Measurements from ENCODE around the gene MAG. TPM values are rescaled to one million over a fixed set of nuclear protein-coding genes. Genes with fewer than 3 reads are reported as not detected.

The MAG gene
- total RNA-seq, 1 donor from 2014 or later: not detected

DNA sequence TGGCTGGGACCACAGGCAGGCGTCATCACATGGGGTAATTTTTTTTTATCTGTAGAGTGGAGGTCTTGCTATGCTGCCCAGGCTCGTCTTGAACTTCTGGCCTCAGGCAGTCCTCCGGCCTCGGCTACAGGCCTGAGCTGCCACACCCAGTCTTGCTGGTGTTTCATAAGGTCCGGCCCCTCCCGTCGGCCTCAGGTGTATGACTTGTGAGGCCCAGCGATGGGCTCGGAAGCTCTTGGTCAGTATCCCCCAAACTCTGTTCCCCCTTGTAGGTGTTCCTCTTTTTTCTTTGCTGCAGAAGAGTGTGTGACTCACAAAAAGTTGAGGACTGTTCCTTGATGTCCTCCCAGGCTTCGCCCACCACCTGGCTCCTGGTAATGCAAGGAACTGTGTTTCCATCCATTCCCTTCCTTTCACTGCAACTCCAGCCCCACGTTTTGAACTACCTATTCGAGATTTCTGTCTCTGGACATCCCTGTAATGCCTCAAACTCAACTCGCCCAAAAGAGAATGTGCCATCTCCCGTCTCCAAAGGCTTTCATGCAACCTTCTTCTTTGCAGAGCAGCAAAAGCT, 18.2 kb upstream of the MAG start:
- Mint-ChIP-seq H3K4me1 (ENCODE audit: low read depth) (peaks cover 3% of the 10 kb centered on the region), H3K27me3 (ENCODE audit: low read depth) (no peaks in the 10 kb centered on the region), H3K9me3 (ENCODE audit: low read depth) (no peaks in the 10 kb centered on the region), H3K27ac (ENCODE audit: unreplicated experiment) (no peak overlapping the region), H3K4me3 (ENCODE audit: unreplicated experiment) (no peak overlapping the region), H3K36me3 (ENCODE audit: low read depth) (peaks cover 37% of the 10 kb centered on the region)
- TF ChIP-seq, protein P1, sequence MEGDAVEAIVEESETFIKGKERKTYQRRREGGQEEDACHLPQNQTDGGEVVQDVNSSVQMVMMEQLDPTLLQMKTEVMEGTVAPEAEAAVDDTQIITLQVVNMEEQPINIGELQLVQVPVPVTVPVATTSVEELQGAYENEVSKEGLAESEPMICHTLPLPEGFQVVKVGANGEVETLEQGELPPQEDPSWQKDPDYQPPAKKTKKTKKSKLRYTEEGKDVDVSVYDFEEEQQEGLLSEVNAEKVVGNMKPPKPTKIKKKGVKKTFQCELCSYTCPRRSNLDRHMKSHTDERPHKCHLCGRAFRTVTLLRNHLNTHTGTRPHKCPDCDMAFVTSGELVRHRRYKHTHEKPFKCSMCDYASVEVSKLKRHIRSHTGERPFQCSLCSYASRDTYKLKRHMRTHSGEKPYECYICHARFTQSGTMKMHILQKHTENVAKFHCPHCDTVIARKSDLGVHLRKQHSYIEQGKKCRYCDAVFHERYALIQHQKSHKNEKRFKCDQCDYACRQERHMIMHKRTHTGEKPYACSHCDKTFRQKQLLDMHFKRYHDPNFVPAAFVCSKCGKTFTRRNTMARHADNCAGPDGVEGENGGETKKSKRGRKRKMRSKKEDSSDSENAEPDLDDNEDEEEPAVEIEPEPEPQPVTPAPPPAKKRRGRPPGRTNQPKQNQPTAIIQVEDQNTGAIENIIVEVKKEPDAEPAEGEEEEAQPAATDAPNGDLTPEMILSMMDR (IDR thresholded peaks at IDR 0.05): no peak
- DNase-seq (ENCODE audit: low spot score): no peak

DNA sequence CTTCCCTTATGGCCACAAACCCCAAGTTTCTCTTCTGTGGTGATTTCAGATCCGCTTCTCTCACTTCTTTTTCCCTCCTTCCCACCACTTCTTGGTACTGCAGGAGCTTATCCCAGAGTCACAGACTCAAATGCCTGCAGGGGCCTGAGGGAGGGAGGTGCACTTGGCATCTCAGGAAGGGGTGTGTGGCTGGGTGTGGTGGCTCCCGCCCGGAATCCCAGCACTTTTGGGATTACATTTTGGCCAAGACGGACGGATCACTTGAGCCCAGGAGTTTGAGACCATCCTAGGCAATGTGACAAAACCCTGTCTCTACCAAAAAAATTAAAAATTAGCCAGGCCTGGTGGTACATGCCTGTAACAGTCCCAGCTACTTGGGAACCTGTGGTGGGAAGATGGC, 17.6 kb upstream of the MAG start:
- DNase-seq (ENCODE audit: low spot score): no peak
- Mint-ChIP-seq H3K9me3 (ENCODE audit: low read depth) (no peaks in the 10 kb centered on the region), H3K27ac (ENCODE audit: unreplicated experiment) (no peak overlapping the region), H3K4me3 (ENCODE audit: unreplicated experiment) (no peak overlapping the region), H3K27me3 (ENCODE audit: low read depth) (no peaks in the 10 kb centered on the region), H3K4me1 (ENCODE audit: low read depth) (peaks cover 3% of the 10 kb centered on the region), H3K36me3 (ENCODE audit: low read depth) (peaks cover 38% of the 10 kb centered on the region)
- TF ChIP-seq, protein P1 (IDR thresholded peaks at IDR 0.05): no peak

DNA sequence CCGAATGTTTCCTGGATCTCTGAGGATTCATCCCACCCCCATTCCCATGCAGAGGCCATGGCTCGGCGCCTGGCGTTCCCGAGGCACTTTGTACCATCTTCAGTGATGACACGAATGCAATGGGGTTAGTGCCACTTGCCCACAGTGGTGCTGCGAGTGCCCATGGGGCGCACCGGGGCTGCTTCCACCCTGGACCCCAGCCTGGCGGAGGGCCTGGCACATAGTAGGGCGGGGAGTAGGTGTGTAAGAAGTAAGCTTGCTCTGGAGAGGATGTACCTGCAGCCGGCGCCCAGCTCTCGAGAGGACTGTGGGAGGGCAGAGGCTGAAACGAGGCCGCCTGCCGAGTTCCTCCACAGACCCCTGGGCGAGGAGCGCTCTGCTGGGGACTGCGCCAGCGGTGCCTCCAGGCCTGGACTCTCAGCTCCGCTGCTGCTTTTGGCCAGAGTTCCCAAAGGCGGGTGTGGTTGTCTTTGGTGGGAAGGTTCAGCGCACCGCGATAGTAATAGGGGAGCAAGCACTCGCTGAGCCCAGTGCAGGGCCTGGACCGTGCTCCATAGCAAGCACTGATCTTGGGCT, 15.2 kb upstream of the MAG start:
- H3K4me1 Mint-ChIP-seq (ENCODE audit: low read depth): no peaks in the 10 kb centered on the region
- no peaks in the 10 kb centered on the region for H3K9me3 Mint-ChIP-seq (ENCODE audit: low read depth)
- H3K27me3 Mint-ChIP-seq (ENCODE audit: low read depth): no peaks in the 10 kb centered on the region
- TF ChIP-seq, protein P1 (IDR thresholded peaks at IDR 0.05): no peak
- no peak overlapping the region for H3K27ac Mint-ChIP-seq (ENCODE audit: unreplicated experiment)
- peaks cover 34% of the 10 kb centered on the region for H3K36me3 Mint-ChIP-seq (ENCODE audit: low read depth)
- H3K4me3 Mint-ChIP-seq (ENCODE audit: unreplicated experiment): no peak overlapping the region
- DNase-seq (ENCODE audit: low spot score): no peak

DNA sequence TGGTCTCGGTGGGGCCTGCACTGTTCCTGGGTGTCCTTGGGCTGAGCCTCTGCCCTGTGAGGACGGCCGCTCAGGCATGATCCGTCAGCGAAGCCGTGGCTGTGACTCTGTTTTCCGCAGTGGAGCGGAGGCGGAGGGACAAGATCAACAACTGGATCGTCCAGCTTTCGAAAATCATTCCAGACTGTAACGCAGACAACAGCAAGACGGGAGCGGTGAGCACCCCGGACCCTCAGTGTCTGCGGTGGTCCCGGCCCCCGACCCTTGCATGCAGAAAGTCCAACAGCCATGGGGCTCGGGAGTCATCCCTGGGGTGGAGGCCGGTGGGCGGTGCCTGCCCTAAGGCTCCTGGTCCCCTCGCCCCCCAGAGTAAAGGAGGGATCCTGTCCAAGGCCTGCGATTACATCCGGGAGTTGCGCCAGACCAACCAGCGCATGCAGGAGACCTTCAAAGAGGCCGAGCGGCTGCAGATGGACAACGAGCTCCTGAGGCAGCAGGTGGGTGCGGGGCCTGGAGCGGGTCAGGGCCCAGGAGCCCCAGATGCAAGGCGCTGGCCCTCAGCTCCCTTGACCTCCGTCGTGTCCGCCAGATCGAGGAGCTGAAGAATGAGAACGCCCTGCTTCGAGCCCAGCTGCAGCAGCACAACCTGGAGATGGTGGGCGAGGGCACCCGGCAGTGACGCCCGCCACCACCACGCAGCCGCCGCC, 13.2 kb upstream of the MAG start:
- Mint-ChIP-seq H3K4me1 (ENCODE audit: low read depth) (no peaks in the 10 kb centered on the region), H3K4me3 (ENCODE audit: unreplicated experiment) (no peak overlapping the region), H3K36me3 (ENCODE audit: low read depth) (peaks cover 28% of the 10 kb centered on the region), H3K9me3 (ENCODE audit: low read depth) (no peaks in the 10 kb centered on the region), H3K27me3 (ENCODE audit: low read depth) (peaks cover 14% of the 10 kb centered on the region), H3K27ac (ENCODE audit: unreplicated experiment) (no peak overlapping the region)
- no peak for DNase-seq (ENCODE audit: low spot score)
- TF ChIP-seq, protein P1 (IDR thresholded peaks at IDR 0.05): no peak

DNA sequence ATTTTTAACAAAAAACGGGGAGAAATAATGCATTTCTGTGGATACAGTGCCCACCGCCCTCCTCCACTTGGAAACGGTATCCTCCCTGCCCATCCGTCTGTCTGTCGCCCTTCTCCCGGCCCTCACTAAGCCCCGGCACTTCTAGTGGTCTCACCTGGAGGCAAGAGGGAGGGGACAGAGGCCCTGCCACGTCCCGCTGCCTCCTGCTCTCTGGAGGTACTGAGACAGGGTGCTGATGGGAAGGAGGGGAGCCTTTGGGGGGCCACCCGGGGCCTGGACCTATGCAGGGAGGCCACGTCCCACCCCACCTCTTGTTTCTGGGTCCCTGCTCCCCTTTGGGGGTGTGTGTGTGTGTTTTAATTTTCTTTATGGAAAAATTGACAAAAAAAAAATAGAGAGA, 12.6 kb upstream of the MAG start:
- Mint-ChIP-seq H3K9me3 (ENCODE audit: low read depth) (no peaks in the 10 kb centered on the region), H3K4me3 (ENCODE audit: unreplicated experiment) (no peak overlapping the region), H3K4me1 (ENCODE audit: low read depth) (no peaks in the 10 kb centered on the region), H3K27me3 (ENCODE audit: low read depth) (peaks cover 16% of the 10 kb centered on the region), H3K27ac (ENCODE audit: unreplicated experiment) (no peak overlapping the region), H3K36me3 (ENCODE audit: low read depth) (peaks cover 23% of the 10 kb centered on the region)
- TF ChIP-seq, protein P1 (IDR thresholded peaks at IDR 0.05): no peak
- DNase-seq (ENCODE audit: low spot score): no peak
